Measurements from ENCODE around the gene POR. TPM values are rescaled to one million over a fixed set of nuclear protein-coding genes. Genes with fewer than 3 reads are reported as not detected.
"Not testable (repeated sequence)": the region's sequence is repeated elsewhere in the genome, so short reads cannot be mapped to it uniquely, and the experiment has no call there.

POR gene
- total RNA-seq, 1 donor: 73.1 TPM

DNA sequence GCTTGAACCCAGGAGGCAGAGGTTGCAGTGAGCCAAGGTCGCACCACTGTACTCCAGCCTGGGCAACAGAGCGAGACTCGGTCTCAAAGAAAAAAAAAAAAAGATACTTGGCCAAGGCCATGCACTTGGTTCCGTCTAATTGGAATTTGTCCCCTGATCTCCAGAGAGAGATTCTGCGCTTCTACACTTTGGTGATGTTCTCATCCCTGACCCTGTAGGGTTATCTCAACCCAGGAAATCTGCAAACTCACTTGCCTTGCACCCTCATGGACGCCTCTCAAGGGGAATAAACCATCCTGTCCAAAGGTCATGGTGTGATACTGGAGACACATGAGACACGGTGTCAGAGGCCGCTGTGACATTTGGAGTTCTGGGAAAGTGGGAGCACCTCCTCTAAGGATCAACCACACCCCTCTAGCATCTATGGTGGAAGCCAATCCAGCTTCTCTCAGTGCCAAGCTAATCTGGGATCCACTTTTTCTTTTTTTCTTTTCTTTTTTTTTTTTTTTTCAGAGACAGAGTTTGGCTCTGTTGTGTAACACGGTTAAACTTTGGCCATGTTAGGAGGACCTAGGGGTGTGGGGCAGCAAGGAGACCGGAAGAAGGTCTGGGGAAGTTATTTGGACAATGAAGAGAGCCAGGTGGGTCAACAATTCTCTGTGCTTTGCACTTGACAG is 7.8 kb upstream of the POR start:
- no peak for TF ChIP-seq CTCF (IDR thresholded peaks at IDR 0.05; ENCODE audit: extremely low read depth, low read depth, low read length)
- no peaks in the 10 kb centered on the region for H3K36me3 ChIP-seq (ENCODE audit: insufficient read depth, low read length)
- H3K27ac ChIP-seq (ENCODE audit: low read depth, low read length): no peak overlapping the region
- no peak overlapping the region for H3K4me3 ChIP-seq (ENCODE audit: insufficient read depth, low read length)
- no peaks in the 10 kb centered on the region for H3K27me3 ChIP-seq (ENCODE audit: insufficient read depth, low read length)
- no peaks in the 10 kb centered on the region for H3K79me2 ChIP-seq (ENCODE audit: insufficient read depth, low read length)
- no peaks in the 10 kb centered on the region for H4K20me1 ChIP-seq (ENCODE audit: insufficient read depth, low read length)
- no peaks in the 10 kb centered on the region for H3K4me1 ChIP-seq (ENCODE audit: insufficient read depth, low read length)
- no peak for DNase-seq (ENCODE audit: insufficient read length, low spot score, missing footprints)
- H3K9me3 ChIP-seq (ENCODE audit: low read depth, low read length): no peaks in the 10 kb centered on the region
- no peak overlapping the region for H3K4me2 ChIP-seq (ENCODE audit: insufficient read depth, low read length)
- H2AFZ ChIP-seq (ENCODE audit: low read length): no peak overlapping the region

GRCh38 chr7:75907668-75908039 is 7.3 kb upstream of the POR start:
- not testable (repeated sequence) for H3K27me3 ChIP-seq (ENCODE audit: insufficient read depth, low read length); H3K4me2 ChIP-seq (ENCODE audit: insufficient read depth, low read length); H3K27ac ChIP-seq (ENCODE audit: low read depth, low read length); H3K79me2 ChIP-seq (ENCODE audit: insufficient read depth, low read length); H4K20me1 ChIP-seq (ENCODE audit: insufficient read depth, low read length); H3K36me3 ChIP-seq (ENCODE audit: insufficient read depth, low read length); H3K4me1 ChIP-seq (ENCODE audit: insufficient read depth, low read length); H3K4me3 ChIP-seq (ENCODE audit: insufficient read depth, low read length); H3K9me3 ChIP-seq (ENCODE audit: low read depth, low read length); H2AFZ ChIP-seq (ENCODE audit: low read length); DNase-seq (ENCODE audit: insufficient read length, low spot score, missing footprints)

- no peaks in the 10 kb centered on the region for H3K79me2 ChIP-seq (ENCODE audit: insufficient read depth, low read length)
- no peak overlapping the region for H2AFZ ChIP-seq (ENCODE audit: low read length)
- no peak for TF ChIP-seq CTCF (IDR thresholded peaks at IDR 0.05; ENCODE audit: extremely low read depth, low read depth, low read length)
- H3K27me3 ChIP-seq (ENCODE audit: insufficient read depth, low read length): no peaks in the 10 kb centered on the region
- peaks cover 4% of the 10 kb centered on the region for H3K4me1 ChIP-seq (ENCODE audit: insufficient read depth, low read length)
- no peaks in the 10 kb centered on the region for H3K9me3 ChIP-seq (ENCODE audit: low read depth, low read length)
- H3K4me2 ChIP-seq (ENCODE audit: insufficient read depth, low read length): no peak overlapping the region
- DNase-seq (ENCODE audit: insufficient read length, low spot score, missing footprints): no peak
- H4K20me1 ChIP-seq (ENCODE audit: insufficient read depth, low read length): no peaks in the 10 kb centered on the region
- no peak overlapping the region for H3K27ac ChIP-seq (ENCODE audit: low read depth, low read length)
- no peak overlapping the region for H3K4me3 ChIP-seq (ENCODE audit: insufficient read depth, low read length)
- H3K36me3 ChIP-seq (ENCODE audit: insufficient read depth, low read length): no peaks in the 10 kb centered on the region
These were observed 5.3 kb upstream of the POR start for GRCh38 chr7:75909521-75910132.

DNA sequence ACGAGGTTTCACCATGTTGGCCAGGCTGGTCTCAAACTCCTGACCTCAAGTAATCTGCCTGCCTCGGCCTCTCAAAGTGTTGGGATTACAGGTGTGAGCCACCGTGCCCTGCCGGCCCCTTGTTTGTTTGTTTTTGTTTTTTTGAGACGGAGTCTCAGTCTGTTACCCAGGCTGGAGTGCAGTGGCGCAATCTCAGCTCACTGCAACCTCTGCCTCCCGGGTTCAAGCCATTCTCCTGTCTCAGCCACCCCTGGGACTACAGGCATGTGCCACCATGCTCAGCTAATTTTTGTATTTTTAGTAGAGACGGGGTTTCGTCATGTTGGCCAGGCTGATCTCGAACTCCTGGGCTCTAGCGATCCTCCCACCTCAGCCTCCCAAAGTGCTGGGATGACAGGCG is 3.8 kb upstream of the POR start:
- not testable (repeated sequence) for H3K27ac ChIP-seq (ENCODE audit: low read depth, low read length); H3K4me3 ChIP-seq (ENCODE audit: insufficient read depth, low read length); H3K9me3 ChIP-seq (ENCODE audit: low read depth, low read length); H3K4me2 ChIP-seq (ENCODE audit: insufficient read depth, low read length); DNase-seq (ENCODE audit: insufficient read length, low spot score, missing footprints); H3K4me1 ChIP-seq (ENCODE audit: insufficient read depth, low read length); H4K20me1 ChIP-seq (ENCODE audit: insufficient read depth, low read length); H2AFZ ChIP-seq (ENCODE audit: low read length); H3K36me3 ChIP-seq (ENCODE audit: insufficient read depth, low read length); H3K27me3 ChIP-seq (ENCODE audit: insufficient read depth, low read length)
- H3K79me2 ChIP-seq (ENCODE audit: insufficient read depth, low read length): peaks cover 11% of the 10 kb centered on the region

GRCh38 chr7:75913437-75913836 is 1.5 kb upstream of the POR start:
- Histone ChIP-seq H3K4me3 (ENCODE audit: insufficient read depth, low read length) (no peak overlapping the region), H3K27me3 (ENCODE audit: insufficient read depth, low read length) (no peaks in the 10 kb centered on the region), H3K79me2 (ENCODE audit: insufficient read depth, low read length) (peaks cover 31% of the 10 kb centered on the region), H3K36me3 (ENCODE audit: insufficient read depth, low read length) (no peaks in the 10 kb centered on the region), H3K9me3 (ENCODE audit: low read depth, low read length) (no peaks in the 10 kb centered on the region), H4K20me1 (ENCODE audit: insufficient read depth, low read length) (peaks cover 7% of the 10 kb centered on the region), H3K27ac (ENCODE audit: low read depth, low read length) (no peak overlapping the region), H3K4me1 (ENCODE audit: insufficient read depth, low read length) (peaks cover 9% of the 10 kb centered on the region), H3K4me2 (ENCODE audit: insufficient read depth, low read length) (no peak overlapping the region), H2AFZ (ENCODE audit: low read length) (no peak overlapping the region)
- no peak for DNase-seq (ENCODE audit: insufficient read length, low spot score, missing footprints)
- TF ChIP-seq CTCF (IDR thresholded peaks at IDR 0.05; ENCODE audit: extremely low read depth, low read depth, low read length): no peak

All from osteoblast (primary cell).